ENCODE data around the gene EHBP1L1.

GRCh38 chr11:65578134-65578533 is 2.3 kb downstream of the EHBP1L1 start:
- no peak for TF ChIP-seq INSM2 (tag by site-specific recombination; IDR thresholded peaks at IDR 0.05)
- no peak for TF ChIP-seq ZNF280D (tag by site-specific recombination; IDR thresholded peaks at IDR 0.05)
